Activated T-helper 1 cell treated with anti-CD3 and anti-CD28 coated beads, Interleukin-2, amount 50 U/mL, for 16 hours (primary cell): ENCODE measurements around the gene CUBN.
"Not testable (repeated sequence)": the region's sequence is repeated elsewhere in the genome, so short reads cannot be mapped to it uniquely, and the experiment has no call there.

Experiments used
- DNase-seq, 2 donors: peaks; one replicate each; pipeline ENCODE4 v3.0.0-alpha.2; 2020; ENCODE audit warnings: low read depth in 1 of 2, low spot score in 1 of 2

The CUBN gene

DNA sequence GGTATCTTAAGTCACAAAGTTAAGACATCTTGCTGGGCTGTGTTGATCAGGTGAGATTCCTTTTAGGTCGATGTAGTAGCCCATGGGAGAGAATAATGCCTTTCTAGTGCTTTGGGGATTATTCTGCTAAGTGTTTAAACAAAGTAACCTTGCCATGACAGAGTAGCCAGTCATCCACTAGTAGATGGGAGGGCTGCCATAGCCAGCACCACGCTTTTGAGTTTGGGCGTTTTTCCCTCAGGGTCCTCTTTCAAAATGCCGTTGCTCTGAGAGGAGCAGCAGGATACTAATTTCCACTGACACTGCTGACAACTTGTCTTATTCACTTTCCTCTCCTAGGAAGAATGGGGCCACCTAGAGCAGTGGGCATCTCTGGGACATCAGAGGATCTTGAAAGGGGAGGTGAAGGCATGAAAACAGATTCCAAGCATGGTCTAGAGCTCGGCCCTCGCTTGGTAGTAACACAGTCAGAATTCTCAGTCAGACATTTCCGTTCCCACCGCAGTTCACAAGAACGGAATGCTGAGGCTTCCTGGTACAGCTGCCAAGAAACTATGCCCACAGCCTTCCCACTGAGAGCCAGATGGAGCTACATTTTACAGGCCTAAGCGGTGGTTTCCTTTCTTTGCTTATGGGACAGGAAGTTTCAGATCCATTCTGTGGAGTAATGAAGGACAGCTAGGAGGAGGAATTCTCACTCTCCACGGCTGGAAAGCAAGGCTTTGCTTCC is 297.1 kb downstream of the CUBN start:
- no peak for DNase-seq

DNA sequence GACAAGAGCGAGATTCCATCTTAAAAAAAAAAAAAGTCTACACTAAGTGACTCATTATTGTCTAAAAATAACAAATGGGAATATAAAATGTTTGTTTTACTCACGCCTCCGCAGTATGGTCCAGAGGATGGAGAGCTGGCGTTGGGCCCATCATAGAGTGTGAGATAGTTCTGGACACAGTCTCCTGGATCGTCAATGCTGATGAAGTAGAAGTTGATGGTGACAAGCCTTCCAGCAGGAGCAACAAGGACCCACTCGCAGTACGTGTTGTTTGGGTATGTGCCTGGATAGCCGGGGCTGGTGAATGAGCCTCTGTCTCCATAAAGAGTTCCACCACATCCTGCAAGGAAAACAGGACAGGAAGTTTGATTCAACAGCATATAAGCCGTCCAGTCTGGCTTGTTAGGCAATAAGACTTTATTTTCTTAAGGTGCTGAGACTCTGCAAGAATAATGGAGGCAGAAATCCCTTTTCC is 300.9 kb downstream of the CUBN start:
- no peak for DNase-seq

DNA sequence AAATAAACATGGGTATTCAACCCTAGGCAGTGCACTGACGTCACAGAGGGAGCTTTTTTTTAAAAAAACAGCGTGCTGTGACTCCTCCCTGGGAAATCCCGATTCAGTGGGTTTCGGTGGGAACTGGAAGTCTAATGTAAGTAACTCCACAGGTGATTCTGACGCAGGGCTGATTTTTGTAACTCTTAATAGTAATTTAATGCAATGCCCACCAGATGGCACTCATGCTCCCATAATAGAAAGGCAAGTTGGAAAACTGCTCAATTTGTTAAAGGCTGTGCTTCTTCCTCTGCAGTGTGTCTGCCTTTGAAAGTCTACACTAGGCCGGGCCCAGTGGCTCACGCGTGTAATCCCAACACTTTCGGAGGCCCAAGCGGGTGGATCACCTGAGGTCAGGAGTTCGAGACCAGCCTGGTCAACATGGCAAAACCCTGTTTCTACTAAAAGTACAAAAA is 301.5 kb downstream of the CUBN start:
- DNase-seq = peak; percentile 15 to 16

DNA sequence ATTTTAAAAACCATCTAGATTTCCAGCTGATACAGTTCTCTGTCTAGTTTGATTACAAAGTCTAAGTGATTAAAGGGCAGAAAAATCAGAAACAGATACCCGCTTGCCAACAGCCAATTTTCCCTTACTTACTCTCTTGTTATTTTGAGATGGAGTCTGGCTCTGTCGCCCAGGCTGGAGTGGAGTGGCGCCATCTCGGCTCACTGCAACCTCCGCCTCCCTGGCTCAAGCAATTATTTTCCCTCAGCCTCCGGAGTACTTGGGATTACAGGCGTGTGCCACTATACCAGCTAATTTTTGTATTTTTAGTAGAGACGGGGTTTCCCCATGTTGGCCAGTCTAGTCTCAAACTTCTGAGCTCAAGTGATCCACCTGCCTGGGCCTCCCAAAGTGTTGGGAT is 302.1 kb downstream of the CUBN start:
- not testable (repeated sequence) for DNase-seq

DNA sequence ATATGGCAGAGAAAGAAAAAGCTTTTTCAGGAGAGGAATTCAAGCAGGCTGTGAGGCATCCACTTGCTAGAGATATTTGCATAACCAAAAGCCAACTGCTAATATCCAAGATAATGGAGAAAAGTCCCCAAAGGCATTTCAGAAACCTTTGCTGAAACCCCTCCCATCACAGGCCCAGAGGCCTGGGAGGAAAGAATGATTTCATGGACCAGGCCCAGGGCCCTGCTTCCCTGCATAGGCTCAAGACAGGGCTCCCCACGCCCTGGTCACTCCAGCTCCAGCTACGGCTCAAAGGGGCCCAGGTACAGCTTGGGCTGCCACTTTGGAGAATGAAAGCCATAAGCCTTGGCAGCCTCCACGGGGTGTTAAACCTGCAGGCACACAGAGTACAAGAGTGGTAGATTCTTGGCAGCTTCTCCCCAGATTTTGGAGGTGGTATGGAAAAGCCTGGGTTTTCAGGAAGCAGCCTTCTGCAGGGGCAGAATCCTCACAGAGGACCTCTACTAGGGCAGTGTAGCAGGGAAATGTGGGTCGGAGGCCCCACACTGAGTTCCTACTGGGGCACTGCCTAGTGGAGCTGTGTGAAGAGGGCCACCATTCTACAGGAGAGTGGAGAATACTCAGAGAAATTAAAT is 306.8 kb downstream of the CUBN start:
- no peak for DNase-seq

DNA sequence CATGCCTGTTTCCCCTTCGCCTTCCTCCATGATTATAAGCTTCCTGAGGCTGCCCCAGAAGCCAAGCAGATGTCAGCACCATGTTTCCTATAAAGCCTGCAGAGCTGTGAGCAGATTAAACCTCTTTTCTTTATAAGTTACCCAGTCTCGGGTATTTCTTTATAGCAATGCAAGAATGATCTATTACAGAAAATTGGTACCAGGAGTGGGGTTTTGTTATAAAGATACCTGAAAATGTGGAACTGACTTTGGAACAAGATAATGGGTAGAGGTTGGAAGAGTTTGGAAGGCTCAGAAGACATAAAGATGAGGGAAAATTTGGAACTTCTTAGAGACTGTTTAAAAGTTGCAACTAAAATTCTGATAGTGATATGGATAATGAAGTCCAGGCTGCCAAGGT is 307.6 kb downstream of the CUBN start:
- DNase-seq = no peak

DNA sequence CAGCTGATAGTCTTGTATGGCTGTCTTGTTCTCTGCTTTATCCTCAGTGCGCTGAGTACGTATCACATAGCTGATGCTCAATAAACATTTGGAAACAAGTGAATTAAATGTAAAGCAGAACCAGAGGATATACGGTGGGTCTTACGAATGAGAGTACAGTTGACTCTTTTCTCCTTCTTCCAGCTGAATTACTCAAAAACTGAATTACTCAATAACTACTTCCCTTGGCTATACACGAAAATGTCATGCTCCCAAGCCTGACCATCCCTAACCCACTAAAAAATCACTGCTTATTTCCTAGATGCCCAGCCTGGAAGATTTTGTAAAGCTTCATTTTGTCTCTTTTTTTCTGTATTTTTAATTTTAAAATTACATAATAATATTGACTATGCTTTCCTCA is 309.2 kb downstream of the CUBN start:
- no peak for DNase-seq

DNA sequence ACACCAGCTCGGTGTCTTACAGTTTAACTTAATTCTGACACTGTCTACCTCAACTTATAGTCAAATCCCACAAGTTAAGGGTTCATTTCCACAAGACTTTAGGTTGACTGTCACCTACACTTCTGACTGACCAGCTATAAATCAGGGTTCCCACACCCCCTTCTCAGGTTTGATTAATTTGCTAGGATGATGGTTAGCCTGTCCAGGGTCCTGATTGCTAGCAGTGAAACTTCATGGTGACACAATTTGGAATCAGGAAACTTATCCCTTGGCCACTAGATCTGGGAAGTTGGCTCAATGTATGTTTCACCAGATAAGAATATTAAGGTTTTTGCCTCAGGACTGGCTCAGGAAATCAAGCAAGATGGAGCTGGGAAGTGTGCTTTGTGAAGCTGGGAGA is 309.6 kb downstream of the CUBN start:
- DNase-seq = no peak

DNA sequence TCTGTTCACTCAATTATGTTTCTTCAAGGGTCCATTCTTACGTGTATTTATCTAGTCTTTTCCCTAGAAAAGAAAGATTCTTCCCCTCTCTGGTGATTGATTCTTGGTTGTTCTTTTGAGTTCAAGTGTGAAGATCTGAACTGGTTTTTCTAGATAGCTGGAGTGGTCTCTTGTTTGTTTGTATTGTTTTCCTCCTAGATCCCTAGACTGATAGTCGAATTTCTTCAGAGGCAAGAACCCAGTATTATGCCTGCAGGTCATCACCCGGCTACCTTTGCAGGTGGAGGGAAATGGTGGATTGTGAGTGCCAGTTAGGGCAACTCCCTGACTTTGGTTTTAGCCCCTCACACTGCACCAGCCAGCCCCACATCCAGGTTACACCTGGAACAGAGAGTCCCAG is 310.2 kb downstream of the CUBN start:
- no peak for DNase-seq

DNA sequence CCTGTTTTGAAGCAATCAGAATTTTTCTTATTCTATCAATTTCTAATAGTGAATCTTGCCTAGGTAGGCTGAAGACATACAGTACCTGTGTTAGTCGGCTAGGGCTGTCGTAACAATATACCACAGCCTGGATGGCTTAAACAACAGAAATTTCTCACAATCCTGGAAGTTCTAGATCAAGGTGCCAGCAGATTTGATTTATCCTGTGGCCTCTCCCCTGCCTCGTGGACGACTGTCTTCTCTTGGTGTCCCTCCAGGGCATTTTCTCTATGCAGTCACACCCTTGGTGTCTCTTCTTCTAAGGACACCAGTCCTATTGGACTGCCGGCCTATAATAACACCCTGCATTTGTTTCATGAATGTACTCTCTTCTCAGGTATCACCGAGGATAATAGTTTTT is 310.6 kb downstream of the CUBN start:
- no peak for DNase-seq

DNA sequence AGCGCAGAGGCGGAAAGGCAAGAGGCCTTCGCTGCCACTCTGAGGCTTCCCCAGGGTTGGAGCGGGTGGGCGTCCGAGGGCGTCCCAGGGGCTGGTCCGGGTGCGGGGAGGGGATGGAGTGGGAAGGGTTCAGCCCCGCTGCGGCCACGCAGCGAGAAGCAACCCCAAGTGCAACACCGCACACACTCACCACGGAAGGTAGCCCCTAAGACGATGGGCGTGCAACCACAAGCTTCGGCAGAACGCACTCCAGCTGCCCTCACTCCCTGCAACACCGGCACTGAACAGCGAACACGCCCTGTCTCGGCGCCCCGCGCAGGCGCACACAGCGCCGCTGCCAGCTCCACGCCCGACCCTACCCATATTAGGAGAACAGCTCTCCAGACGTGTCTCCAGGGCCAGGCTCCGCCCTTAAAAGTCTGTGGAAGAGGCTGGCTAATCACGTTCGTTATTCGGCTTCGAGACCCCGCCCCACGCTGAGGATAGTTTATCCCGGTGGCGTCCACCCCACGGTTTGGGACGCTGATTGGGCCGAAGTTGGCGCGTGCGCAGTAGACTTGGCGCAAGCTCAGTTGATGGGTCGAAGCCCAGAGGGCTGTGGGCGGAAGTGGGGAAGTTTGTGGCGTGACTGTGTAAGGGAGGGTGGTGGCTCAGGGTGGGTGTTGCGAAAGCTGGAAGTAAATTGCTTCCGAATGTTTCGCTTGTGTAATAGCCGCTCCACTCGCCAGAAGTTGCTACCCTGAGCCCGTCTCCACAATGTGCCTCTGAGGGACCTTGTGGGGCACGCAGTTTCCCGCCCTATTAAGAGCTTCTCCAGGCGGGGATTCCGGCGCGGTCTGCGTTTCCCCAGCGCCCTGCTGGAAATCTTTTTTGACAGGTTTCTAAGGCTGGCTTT is 312.2 kb downstream of the CUBN start, which contains the start of gene RSU1:
TSS of gene RSU1 (minus strand) at position 300 of the 895 bp plus-strand sequence. CDS start 343 bp downstream, outside the sequence.
- DNase-seq = peak; percentile 99 to 100

DNA sequence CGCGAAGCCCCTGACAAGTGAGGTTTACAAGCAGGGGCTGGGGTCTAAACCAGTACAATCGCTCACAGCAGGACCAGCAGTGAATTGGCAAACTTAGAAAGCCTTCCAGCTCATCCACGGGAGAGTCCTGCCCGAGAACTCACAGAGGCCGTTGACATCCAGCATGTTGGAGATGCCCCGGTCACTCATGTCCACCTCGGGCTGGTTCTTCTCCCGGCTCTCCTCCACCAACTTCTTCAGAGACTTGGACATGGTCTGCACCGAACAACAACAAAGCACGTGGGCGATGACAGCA is 312.8 kb downstream of the CUBN start:
- no peak for DNase-seq

DNA sequence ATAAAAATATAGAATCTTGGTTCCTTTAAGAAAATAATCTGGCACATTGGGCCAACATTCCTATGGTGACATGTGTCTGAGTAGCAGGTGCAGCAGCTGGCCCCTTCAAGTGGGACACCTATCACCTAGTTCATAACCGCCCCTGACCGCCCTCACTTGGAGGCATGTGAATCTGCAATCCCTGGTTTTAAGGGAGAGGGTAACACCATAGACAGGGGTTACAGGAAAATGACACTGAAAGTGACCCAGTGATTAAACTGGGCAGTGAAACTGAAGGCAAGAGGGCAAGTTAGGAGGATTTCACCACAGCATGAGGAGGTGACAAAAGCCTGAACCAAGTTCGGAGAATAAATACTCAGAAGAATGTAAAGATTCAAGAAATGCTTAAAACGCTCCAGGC is 313.4 kb downstream of the CUBN start:
- no peak for DNase-seq

DNA sequence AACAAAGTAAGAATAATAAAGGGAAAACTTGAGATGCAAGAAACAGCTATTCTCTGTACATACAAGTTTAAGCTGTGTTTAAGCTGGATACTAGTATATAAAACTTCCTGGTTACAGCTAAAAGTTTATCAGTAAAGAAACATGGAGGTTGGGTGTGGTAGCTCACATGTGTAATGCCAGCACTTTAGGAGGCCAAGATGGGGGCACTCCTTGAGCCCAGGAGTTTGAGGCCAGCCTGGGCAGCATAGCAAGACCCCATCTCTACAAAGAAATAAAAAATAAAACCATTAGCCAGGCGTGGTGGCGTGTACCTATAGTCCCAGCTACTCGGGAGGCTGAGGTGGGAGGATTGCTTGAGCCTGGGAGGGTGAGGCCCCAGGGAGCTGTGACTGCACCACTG is 315.6 kb downstream of the CUBN start:
- no peak for DNase-seq

DNA sequence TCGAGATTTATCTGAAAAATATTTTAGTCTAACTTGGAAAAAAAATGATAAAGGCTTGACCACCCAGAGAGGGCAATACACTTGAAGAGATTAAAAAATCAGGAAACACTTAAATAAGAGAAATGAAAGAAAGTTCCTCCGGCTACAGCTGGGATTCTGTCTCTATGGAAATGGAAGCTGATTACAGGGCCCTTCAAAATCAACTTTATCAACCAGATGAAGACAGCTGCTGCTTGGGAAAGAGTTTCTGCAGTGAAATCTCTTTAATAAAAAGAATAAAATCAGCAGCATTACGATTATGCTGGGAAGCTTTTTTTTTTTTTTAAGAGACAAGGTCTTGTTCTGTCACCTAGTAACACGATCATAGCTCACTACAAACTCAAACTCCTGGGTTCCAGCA is 316.9 kb downstream of the CUBN start:
- no peak for DNase-seq

DNA sequence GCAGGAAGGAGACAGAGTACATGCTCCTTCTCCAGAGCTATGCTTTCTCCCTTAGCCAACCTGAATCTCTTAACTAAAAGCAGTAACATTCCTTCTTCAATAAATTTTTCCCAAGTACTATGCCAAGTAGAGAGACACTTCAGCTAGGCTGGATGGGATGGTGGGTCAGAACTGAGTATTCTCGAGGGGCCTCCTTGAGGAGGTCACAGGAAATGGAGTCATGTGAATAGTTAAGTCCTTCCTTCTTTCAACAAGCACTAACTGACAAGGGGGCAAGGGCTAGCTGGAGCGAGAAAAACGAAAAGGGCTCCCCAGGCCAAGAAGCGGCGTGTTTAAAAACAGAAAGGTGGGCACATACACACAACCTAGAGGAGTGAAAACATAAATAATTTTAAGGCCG is 317.8 kb downstream of the CUBN start:
- no peak for DNase-seq

DNA sequence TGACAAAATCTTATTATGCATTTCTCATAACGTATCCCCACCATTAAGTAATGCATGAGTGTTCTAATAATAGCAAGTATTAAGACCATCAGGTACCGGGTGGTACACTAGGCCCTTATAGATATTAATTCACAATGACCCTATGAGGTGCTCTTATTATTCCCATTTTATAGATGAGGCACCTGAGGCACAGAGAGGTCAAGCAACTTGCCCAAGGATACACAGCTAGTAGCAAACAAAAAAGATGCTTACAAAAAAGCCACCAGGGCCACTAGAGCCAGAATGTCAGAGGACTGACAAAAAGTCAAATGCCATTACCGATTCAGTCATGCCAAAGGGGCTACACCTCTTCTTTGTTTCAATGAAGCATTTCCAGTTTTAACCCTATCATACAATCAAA is 318.3 kb downstream of the CUBN start:
- DNase-seq = no peak

DNA sequence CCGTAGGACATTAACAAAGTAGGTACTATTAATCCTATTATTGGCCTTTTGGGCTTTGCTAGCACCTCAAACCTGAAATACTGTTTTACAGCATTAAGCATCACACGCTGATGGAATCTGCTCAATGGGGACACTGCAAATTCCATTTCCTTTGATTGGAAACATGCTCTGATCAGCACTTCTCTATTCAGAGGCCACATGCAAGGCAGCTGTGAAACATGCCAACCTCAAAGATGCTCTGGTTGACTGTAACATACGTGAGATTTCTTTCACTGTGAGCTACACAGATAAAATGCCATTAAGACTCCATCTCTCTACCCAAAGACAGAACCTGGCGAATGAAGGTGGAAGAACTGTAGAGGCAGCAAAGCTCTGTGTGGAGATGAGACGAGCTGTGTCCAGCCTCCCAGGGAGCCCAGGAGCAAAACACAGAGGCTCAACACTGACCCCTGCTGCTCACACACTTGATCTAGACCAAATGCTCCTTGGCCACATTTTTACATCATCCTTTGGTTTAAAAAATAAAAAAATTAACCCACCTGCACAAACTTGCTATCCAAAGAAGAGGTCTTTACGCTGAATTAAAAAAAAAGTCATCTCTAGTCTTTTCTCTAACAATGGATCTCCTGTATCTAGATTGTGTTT is 320.4 kb downstream of the CUBN start:
- DNase-seq = no peak

DNA sequence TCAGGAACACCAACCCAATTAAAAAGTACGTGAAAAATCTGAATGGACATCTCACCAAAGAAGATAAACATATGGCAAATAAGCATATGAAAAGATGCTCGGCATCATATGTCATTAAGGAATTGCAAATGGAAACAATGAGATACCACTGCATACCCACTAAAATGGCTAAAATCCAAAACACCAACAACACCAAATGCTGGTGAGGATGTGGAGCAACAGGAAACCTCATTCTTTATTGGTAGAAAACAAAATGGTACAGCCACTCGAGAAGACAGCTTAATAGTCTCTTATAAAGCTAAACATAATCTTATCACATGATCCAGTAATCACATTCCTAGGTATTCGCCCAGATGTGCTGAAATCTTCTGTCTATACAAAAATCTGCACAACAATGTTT is 325.5 kb downstream of the CUBN start:
- no peak for DNase-seq

DNA sequence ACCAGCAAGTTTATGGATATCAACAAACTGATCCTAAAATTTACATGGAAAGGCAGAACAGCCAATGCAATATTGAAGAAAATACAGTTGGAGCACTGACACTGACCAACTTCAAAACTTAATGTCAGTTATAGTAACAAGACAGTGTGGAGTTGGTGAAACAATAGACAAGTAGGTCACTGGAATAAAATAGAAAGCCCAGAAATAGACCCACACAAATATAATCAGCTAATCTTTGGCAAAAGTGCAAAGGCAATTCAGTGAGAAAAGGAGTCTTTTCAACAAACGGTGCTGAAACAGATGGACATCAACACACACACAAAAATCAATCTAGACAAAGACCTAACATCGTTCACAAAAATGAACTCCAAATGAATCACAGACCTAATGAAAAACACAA is 326.1 kb downstream of the CUBN start:
- no peak for DNase-seq

DNA sequence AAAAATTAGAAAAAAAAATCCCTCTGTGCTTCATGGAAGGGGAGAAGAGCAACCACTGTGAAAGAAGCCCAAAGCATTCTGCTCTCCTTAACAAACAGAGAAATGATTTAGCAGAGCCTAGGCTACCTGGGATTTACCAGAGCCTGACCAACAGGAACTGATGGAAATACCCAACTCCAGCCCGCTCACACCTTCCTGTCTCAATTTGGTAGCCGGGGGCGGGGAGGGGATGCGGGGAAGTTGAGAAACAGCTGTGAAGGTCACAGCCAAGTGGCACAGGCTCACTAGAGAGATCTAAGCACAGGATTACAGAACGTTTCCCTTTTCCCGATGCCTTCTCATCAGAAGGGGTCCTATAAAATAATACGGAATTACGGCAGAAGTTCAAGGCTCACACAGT is 330.0 kb downstream of the CUBN start:
- DNase-seq = no peak
